ENCODE results near the gene CCL11.

Gene CCL11

DNA sequence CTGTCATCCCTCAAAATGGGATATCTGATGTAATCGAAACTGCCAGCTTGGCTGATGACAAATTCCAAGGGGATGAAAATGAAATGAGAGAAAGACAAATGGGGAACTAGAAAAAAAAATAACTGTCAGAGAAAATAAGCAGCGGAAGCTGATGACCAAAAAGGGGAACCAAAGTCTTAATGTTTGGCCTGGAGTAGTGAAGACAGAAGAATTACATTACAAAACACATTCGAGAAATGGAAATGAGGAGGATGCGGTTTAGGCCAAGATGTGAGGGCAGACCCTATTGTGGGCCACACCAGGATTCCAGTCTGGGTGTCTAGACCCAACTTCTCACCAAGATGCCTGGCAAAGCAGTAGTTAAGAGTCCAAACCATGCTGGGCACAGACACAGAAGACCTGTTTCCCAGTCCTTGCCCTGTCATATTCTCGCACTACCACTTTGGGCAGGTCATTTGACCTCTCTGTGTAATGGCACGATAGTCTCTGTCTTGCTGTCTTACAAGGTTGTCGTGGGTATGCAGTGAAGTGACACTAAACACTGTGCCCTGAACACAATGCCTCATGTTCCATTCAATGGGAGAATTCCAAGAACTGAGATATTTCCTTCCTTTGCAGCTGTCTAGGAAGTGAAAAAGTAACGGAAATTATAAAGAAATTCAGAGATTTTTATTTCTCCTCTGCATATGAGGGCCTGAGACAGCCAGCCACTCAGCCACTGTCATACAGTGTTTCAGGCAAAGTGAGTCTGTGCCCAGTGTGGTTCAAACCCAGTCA is 42.8 kb upstream of the CCL11 start:
- Histone ChIP-seq H3K27ac (ENCODE audit: extremely low read depth, low read depth, low read length) (no peak overlapping the region), H3K4me1 (ENCODE audit: control insufficient read depth, insufficient read depth, low read length) (no peaks in the 10 kb centered on the region), H3K9me3 (ENCODE audit: control insufficient read depth, insufficient read depth, low read depth, low read length) (no peaks in the 10 kb centered on the region), H3K36me3 (ENCODE audit: control insufficient read depth in 2 of 2, insufficient read depth in 1 of 2, low read length in 2 of 2) (no peaks in the 10 kb centered on the region), H3K4me3 (ENCODE audit: low read depth, low read length) (no peak overlapping the region)
- no peak for TF ChIP-seq ZNF670 (tag by site-specific recombination; IDR thresholded peaks at IDR 0.05; ENCODE audit: low read depth)
- TF ChIP-seq ZNF146 (tag by site-specific recombination; IDR thresholded peaks at IDR 0.05): no peak
- no peak for TF ChIP-seq WT1 (tag by site-specific recombination; IDR thresholded peaks at IDR 0.05)
- TF ChIP-seq, protein P1, sequence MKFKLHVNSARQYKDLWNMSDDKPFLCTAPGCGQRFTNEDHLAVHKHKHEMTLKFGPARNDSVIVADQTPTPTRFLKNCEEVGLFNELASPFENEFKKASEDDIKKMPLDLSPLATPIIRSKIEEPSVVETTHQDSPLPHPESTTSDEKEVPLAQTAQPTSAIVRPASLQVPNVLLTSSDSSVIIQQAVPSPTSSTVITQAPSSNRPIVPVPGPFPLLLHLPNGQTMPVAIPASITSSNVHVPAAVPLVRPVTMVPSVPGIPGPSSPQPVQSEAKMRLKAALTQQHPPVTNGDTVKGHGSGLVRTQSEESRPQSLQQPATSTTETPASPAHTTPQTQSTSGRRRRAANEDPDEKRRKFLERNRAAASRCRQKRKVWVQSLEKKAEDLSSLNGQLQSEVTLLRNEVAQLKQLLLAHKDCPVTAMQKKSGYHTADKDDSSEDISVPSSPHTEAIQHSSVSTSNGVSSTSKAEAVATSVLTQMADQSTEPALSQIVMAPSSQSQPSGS (tag by site-specific recombination; IDR thresholded peaks at IDR 0.05; ENCODE audit: low read depth): no peak
- TF ChIP-seq, protein P2, sequence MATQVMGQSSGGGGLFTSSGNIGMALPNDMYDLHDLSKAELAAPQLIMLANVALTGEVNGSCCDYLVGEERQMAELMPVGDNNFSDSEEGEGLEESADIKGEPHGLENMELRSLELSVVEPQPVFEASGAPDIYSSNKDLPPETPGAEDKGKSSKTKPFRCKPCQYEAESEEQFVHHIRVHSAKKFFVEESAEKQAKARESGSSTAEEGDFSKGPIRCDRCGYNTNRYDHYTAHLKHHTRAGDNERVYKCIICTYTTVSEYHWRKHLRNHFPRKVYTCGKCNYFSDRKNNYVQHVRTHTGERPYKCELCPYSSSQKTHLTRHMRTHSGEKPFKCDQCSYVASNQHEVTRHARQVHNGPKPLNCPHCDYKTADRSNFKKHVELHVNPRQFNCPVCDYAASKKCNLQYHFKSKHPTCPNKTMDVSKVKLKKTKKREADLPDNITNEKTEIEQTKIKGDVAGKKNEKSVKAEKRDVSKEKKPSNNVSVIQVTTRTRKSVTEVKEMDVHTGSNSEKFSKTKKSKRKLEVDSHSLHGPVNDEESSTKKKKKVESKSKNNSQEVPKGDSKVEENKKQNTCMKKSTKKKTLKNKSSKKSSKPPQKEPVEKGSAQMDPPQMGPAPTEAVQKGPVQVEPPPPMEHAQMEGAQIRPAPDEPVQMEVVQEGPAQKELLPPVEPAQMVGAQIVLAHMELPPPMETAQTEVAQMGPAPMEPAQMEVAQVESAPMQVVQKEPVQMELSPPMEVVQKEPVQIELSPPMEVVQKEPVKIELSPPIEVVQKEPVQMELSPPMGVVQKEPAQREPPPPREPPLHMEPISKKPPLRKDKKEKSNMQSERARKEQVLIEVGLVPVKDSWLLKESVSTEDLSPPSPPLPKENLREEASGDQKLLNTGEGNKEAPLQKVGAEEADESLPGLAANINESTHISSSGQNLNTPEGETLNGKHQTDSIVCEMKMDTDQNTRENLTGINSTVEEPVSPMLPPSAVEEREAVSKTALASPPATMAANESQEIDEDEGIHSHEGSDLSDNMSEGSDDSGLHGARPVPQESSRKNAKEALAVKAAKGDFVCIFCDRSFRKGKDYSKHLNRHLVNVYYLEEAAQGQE (tag by site-specific recombination; IDR thresholded peaks at IDR 0.05): no peak
- TF ChIP-seq ZSCAN30 (tag by site-specific recombination; IDR thresholded peaks at IDR 0.05): no peak
- TF ChIP-seq KLF1 (tag by site-specific recombination; IDR thresholded peaks at IDR 0.05): no peak
- TF ChIP-seq ZNF132 (tag by site-specific recombination; IDR thresholded peaks at IDR 0.05; ENCODE audit: borderline replicate concordance): no peak
- no peak for TF ChIP-seq ZNF121 (tag by site-specific recombination; IDR thresholded peaks at IDR 0.05)
- no peak for TF ChIP-seq ZFP3 (tag by site-specific recombination; IDR thresholded peaks at IDR 0.05; ENCODE audit: low read depth)
- POLR2A ChIA-PET: no interaction called here
- CTCF ChIA-PET: interaction anchor here (2.2 kb wide), 1 partner anchor 119 kb away, joined by 8 read pairs; no protein-coding TSS in a partner anchor

DNA sequence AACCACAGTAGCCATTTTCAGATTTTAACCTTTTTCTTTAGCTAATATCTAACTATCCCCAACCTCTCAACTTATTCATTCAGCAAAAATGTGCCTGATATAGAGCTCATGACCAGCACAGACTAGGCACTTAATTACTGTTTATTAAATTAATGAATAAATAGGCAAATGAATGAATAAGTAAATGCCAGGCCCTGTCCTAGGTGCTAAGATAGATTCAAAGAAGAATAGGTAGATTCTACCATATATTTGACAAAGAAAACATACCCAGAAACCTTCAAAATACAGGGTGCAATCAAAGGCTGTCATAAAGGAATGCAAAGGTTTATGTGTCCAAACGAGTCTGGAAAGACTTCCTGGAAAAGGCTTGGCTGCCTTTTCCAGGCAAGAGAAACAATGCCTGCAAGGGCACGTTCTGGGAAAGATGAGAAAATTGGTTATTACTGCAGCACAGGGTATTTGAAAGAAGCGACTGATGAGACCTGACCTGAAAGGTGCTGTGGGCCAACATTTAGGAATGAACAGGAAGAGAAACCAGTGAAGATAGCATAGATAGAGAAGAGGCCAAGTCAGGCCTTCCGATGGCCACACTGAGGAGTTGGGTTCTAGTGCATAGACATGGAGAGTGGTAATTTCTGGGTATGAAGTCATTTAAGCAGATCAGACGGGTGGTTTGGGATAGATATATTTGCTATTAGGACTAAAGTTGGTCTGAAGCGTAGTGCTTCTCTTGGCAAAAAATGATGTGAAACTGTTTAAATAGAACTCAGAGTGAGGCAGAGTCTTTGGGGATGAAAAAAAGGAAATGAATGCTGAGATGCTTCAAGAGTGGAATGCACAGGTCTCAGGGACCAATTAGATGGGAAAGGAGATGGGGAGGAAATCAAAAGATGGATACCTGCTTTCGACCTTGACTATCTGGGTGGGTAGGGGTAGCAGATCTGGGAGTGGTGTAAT is 41.9 kb upstream of the CCL11 start:
- no peak overlapping the region for H3K27ac ChIP-seq (ENCODE audit: extremely low read depth, low read depth, low read length)
- CTCF ChIA-PET: no interaction called here
- no peak for TF ChIP-seq ZNF624 (tag by site-specific recombination; IDR thresholded peaks at IDR 0.05)
- TF ChIP-seq ZNF23 (tag by site-specific recombination; IDR thresholded peaks at IDR 0.05; ENCODE audit: borderline replicate concordance): no peak
- H3K4me3 ChIP-seq (ENCODE audit: low read depth, low read length): no peak overlapping the region
- no peaks in the 10 kb centered on the region for H3K36me3 ChIP-seq (ENCODE audit: control insufficient read depth in 2 of 2, insufficient read depth in 1 of 2, low read length in 2 of 2)
- POLR2A ChIA-PET: no interaction called here
- no peaks in the 10 kb centered on the region for H3K9me3 ChIP-seq (ENCODE audit: control insufficient read depth, insufficient read depth, low read depth, low read length)
- H3K4me1 ChIP-seq (ENCODE audit: control insufficient read depth, insufficient read depth, low read length): no peaks in the 10 kb centered on the region

DNA sequence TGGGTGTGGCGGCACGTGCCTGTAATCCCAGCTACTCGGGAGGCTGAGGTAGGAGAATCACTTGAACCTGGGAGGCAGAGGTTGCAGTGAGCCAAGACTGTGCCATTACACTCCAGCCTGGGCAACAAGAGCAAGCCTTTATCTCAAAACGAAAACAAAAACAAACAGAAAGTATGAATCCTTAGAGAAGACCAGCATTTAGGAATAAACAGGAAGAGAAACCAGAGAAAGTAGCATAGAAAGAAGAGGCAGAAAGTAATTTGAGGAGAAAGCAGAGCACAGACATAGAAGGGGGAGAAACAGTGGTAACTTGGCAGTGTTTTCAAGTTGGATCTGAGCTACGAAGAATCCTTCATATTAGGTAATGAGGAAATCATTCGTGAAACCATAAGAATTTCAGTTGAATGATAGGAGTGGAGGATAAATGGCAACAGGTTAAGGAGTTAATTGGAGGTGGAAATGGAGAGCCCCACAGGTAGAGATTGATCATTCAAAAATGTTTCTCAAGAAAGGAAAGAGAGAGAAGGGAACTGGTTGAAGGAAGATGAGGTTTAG is 40.1 kb upstream of the CCL11 start:
- POLR2A ChIA-PET: no interaction called here
- no peaks in the 10 kb centered on the region for H3K36me3 ChIP-seq (ENCODE audit: control insufficient read depth in 2 of 2, insufficient read depth in 1 of 2, low read length in 2 of 2)
- no peak overlapping the region for H3K4me3 ChIP-seq (ENCODE audit: low read depth, low read length)
- no peaks in the 10 kb centered on the region for H3K4me1 ChIP-seq (ENCODE audit: control insufficient read depth, insufficient read depth, low read length)
- no peaks in the 10 kb centered on the region for H3K9me3 ChIP-seq (ENCODE audit: control insufficient read depth, insufficient read depth, low read depth, low read length)
- TF ChIP-seq ZNF549 (tag by site-specific recombination; IDR thresholded peaks at IDR 0.05): no peak
- no peak for TF ChIP-seq ZNF23 (tag by site-specific recombination; IDR thresholded peaks at IDR 0.05; ENCODE audit: borderline replicate concordance)
- TF ChIP-seq ZNF426 (tag by site-specific recombination; IDR thresholded peaks at IDR 0.05): no peak
- no peak for TF ChIP-seq ZBTB21 (tag by site-specific recombination; IDR thresholded peaks at IDR 0.05)
- TF ChIP-seq PRDM1 (tag by site-specific recombination; IDR thresholded peaks at IDR 0.05): peak; percentile 5; the same call in 1 of the 2 replicates
- no peak overlapping the region for H3K27ac ChIP-seq (ENCODE audit: extremely low read depth, low read depth, low read length)
- CTCF ChIA-PET: interaction anchor here (0.7 kb wide), 1 partner anchor 10 kb away, joined by 4 read pairs; no protein-coding TSS in a partner anchor

Data from HEK293 (cell line).